Measurements from ENCODE around the gene ZFYVE9.

Gene ZFYVE9

DNA sequence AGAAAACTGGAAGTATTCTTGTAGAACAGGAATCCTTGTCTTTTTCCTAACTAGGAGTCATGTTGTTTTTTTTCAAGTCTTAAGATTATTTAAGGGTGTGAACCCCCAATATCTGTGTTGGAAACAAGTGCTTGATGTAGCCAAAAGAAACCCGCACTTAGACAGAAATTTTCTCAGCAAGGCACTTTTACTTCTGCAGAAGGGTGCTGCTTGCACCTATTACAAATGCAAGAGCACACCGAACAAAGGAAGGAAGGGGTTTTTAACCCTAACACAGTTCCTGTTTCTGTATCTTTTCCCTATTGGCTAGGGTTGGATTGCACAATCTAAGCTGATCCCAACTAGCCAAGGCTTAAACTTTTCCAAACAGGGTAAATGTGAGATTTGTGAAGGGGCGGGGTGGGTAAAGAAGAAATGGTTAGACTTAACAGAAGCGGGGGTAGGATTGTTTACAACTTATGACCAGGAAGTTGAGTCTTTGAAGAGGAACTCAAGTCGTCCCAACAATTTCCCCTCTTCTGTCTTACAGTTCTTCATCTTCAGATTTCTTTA lies 75.1 kb downstream of the ZFYVE9 start:
- peaks cover 13% of the 10 kb centered on the region for H3K9me3 ChIP-seq (ENCODE audit: severe bottlenecking)
- no peak overlapping the region for H3K27ac ChIP-seq (ENCODE audit: poor library complexity, severe bottlenecking)
- no peaks in the 10 kb centered on the region for H3K4me1 ChIP-seq (ENCODE audit: insufficient read depth, poor library complexity, severe bottlenecking)
- TF ChIP-seq, protein P1, sequence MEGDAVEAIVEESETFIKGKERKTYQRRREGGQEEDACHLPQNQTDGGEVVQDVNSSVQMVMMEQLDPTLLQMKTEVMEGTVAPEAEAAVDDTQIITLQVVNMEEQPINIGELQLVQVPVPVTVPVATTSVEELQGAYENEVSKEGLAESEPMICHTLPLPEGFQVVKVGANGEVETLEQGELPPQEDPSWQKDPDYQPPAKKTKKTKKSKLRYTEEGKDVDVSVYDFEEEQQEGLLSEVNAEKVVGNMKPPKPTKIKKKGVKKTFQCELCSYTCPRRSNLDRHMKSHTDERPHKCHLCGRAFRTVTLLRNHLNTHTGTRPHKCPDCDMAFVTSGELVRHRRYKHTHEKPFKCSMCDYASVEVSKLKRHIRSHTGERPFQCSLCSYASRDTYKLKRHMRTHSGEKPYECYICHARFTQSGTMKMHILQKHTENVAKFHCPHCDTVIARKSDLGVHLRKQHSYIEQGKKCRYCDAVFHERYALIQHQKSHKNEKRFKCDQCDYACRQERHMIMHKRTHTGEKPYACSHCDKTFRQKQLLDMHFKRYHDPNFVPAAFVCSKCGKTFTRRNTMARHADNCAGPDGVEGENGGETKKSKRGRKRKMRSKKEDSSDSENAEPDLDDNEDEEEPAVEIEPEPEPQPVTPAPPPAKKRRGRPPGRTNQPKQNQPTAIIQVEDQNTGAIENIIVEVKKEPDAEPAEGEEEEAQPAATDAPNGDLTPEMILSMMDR (IDR thresholded peaks at IDR 0.05; ENCODE audit: poor library complexity, severe bottlenecking) = no peak
- no peak for ATAC-seq (ENCODE audit: low read depth)
- no peaks in the 10 kb centered on the region for H3K27me3 ChIP-seq (ENCODE audit: insufficient read depth, poor library complexity, severe bottlenecking)
- DNase-seq (ENCODE audit: low spot score) = no peak
- no peak overlapping the region for H3K4me3 ChIP-seq (ENCODE audit: severe bottlenecking)
- H3K36me3 ChIP-seq (ENCODE audit: low read depth) = peaks cover 21% of the 10 kb centered on the region

DNA sequence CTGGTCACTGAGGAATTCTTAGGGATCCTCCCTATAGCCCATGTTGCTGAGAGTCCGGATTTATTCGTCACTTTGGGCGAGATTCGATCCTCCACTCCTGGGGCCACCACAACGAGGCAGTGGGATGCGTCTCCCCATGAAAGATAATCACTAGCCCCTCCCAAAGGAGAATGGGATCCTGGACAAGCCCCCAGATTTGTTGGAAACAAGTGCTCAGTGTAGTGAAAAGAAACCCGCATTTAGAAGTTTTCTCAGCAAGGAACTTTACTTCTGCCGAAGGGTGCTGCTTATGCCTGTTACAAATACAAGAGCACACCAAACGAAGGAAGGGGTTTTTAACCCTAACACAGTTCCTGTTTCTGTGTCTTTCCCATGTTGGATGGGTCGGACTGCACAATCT lies 83.3 kb downstream of the ZFYVE9 start:
- DNase-seq (ENCODE audit: low spot score) = no peak
- Histone ChIP-seq H3K27ac (ENCODE audit: poor library complexity, severe bottlenecking) (no peak overlapping the region), H3K9me3 (ENCODE audit: severe bottlenecking) (no peaks in the 10 kb centered on the region), H3K36me3 (ENCODE audit: low read depth) (no peaks in the 10 kb centered on the region), H3K4me3 (ENCODE audit: severe bottlenecking) (no peak overlapping the region), H3K27me3 (ENCODE audit: insufficient read depth, poor library complexity, severe bottlenecking) (no peaks in the 10 kb centered on the region), H3K4me1 (ENCODE audit: insufficient read depth, poor library complexity, severe bottlenecking) (no peaks in the 10 kb centered on the region)
- no peak for ATAC-seq (ENCODE audit: low read depth)
- TF ChIP-seq, protein P1 (IDR thresholded peaks at IDR 0.05; ENCODE audit: poor library complexity, severe bottlenecking) = no peak

DNA sequence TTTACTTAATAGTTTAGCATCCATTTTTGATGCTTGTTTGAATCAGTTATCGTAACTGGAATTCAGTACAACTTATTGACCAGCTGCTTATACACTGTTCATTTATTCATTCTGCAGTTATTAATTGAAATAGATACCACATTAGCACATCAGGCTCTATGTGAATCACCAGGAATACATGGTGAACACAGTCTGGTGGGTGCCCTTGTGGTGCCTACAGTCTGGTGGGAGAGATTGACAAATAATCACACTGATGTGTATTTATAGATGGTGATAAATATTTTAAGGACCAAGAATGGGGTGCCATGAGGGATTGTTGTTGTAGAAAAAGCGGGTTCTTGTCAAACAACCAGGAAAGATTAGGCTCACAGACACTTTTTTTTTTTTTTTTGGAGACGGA lies 87.6 kb downstream of the ZFYVE9 start:
- no peak for ATAC-seq (ENCODE audit: low read depth)
- TF ChIP-seq, protein P1 (IDR thresholded peaks at IDR 0.05; ENCODE audit: poor library complexity, severe bottlenecking) = no peak
- no peaks in the 10 kb centered on the region for H3K36me3 ChIP-seq (ENCODE audit: low read depth)
- no peak overlapping the region for H3K27ac ChIP-seq (ENCODE audit: poor library complexity, severe bottlenecking)
- H3K4me1 ChIP-seq (ENCODE audit: insufficient read depth, poor library complexity, severe bottlenecking) = no peaks in the 10 kb centered on the region
- H3K27me3 ChIP-seq (ENCODE audit: insufficient read depth, poor library complexity, severe bottlenecking) = no peaks in the 10 kb centered on the region
- DNase-seq (ENCODE audit: low spot score) = no peak
- no peaks in the 10 kb centered on the region for H3K9me3 ChIP-seq (ENCODE audit: severe bottlenecking)
- no peak overlapping the region for H3K4me3 ChIP-seq (ENCODE audit: severe bottlenecking)

DNA sequence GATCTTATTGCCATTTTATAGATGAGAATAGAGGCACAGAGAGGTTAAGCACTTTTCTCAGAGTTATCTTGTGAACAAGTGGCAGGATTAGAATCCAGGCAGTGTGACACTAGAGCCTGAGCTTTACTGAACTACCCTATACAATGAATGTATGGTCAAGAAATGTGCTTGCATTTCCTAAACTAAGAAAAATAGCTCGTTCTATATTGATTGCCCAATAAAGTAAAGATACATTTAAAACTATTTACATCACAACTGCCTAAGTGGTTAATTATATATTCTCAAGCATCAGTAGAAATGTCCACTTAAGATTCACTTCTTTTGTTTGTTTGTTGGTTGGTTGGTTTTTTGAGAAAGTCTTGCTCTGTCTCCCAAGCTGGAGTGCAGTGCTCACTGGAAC lies 91.6 kb downstream of the ZFYVE9 start:
- H3K27ac ChIP-seq (ENCODE audit: poor library complexity, severe bottlenecking) = no peak overlapping the region
- peaks cover 13% of the 10 kb centered on the region for H3K4me1 ChIP-seq (ENCODE audit: insufficient read depth, poor library complexity, severe bottlenecking)
- no peaks in the 10 kb centered on the region for H3K27me3 ChIP-seq (ENCODE audit: insufficient read depth, poor library complexity, severe bottlenecking)
- no peaks in the 10 kb centered on the region for H3K9me3 ChIP-seq (ENCODE audit: severe bottlenecking)
- DNase-seq (ENCODE audit: low spot score) = no peak
- ATAC-seq (ENCODE audit: low read depth) = no peak
- peaks cover 5% of the 10 kb centered on the region for H3K36me3 ChIP-seq (ENCODE audit: low read depth)
- no peak overlapping the region for H3K4me3 ChIP-seq (ENCODE audit: severe bottlenecking)
- TF ChIP-seq, protein P1 (IDR thresholded peaks at IDR 0.05; ENCODE audit: poor library complexity, severe bottlenecking) = no peak

DNA sequence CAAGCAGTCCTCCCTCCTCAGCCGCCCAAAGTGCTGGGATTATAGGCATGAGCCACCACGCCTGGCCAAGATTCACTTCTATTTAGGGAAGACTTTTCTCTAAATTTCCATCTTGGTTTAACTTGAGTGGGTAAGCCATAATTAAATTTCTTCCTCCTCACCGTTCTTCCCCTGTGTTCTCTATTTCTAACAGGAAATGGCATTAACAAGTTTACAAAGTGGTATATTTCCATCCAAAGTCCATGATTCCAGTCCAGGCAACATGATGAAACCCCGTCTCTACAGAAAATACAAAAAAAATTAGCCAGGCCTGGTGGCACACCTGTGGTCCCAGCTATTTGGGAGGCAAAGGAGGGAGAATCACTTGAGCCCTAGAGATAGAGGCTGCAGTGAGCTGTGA lies 92.1 kb downstream of the ZFYVE9 start:
- peaks cover 19% of the 10 kb centered on the region for H3K4me1 ChIP-seq (ENCODE audit: insufficient read depth, poor library complexity, severe bottlenecking)
- DNase-seq (ENCODE audit: low spot score) = no peak
- ATAC-seq (ENCODE audit: low read depth) = no peak
- no peaks in the 10 kb centered on the region for H3K27me3 ChIP-seq (ENCODE audit: insufficient read depth, poor library complexity, severe bottlenecking)
- TF ChIP-seq, protein P1 (IDR thresholded peaks at IDR 0.05; ENCODE audit: poor library complexity, severe bottlenecking) = no peak
- H3K36me3 ChIP-seq (ENCODE audit: low read depth) = peaks cover 5% of the 10 kb centered on the region
- no peak overlapping the region for H3K4me3 ChIP-seq (ENCODE audit: severe bottlenecking)
- no peak overlapping the region for H3K27ac ChIP-seq (ENCODE audit: poor library complexity, severe bottlenecking)
- no peaks in the 10 kb centered on the region for H3K9me3 ChIP-seq (ENCODE audit: severe bottlenecking)

Data from RWPE2 (cell line).